ENCODE data around the gene USP8. TPM values are rescaled to one million over a fixed set of nuclear protein-coding genes. Genes with fewer than 3 reads are reported as not detected.
"Not testable (repeated sequence)": the region's sequence is repeated elsewhere in the genome, so short reads cannot be mapped to it uniquely, and the experiment has no call there.

Gene USP8
- total RNA-seq, 1 experiment from 2014 or later = 48.5 TPM

GRCh38 chr15:50380089-50380488 lies 44.1 kb upstream of the USP8 start:
- no peak overlapping the region for H3K4me3 ChIP-seq (ENCODE audit: low read depth, low read length, poor library complexity, severe bottlenecking)
- ChIA-PET POLR2A (ENCODE audit: low non-redundant PET) (no interaction called here), CTCF (interaction anchor here (0.6 kb wide), 1 partner anchor 45 kb away, joined by 3 read pairs; no protein-coding TSS in a partner anchor)
- H3K9me3 ChIP-seq (ENCODE audit: low read depth, low read length, poor library complexity, severe bottlenecking) = no peaks in the 10 kb centered on the region
- DNase-seq (ENCODE audit: low spot score) = no peak
- H3K36me3 ChIP-seq (ENCODE audit: insufficient read depth, low read length, poor library complexity, severe bottlenecking) = no peaks in the 10 kb centered on the region
- H3K27me3 ChIP-seq (replicated peaks; ENCODE audit: insufficient read depth, low read depth, low read length, poor library complexity) = no peaks in the 10 kb centered on the region
- TF ChIP-seq, protein P1, sequence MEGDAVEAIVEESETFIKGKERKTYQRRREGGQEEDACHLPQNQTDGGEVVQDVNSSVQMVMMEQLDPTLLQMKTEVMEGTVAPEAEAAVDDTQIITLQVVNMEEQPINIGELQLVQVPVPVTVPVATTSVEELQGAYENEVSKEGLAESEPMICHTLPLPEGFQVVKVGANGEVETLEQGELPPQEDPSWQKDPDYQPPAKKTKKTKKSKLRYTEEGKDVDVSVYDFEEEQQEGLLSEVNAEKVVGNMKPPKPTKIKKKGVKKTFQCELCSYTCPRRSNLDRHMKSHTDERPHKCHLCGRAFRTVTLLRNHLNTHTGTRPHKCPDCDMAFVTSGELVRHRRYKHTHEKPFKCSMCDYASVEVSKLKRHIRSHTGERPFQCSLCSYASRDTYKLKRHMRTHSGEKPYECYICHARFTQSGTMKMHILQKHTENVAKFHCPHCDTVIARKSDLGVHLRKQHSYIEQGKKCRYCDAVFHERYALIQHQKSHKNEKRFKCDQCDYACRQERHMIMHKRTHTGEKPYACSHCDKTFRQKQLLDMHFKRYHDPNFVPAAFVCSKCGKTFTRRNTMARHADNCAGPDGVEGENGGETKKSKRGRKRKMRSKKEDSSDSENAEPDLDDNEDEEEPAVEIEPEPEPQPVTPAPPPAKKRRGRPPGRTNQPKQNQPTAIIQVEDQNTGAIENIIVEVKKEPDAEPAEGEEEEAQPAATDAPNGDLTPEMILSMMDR (conservative IDR thresholded peaks at IDR 0.05; ENCODE audit: low read depth, low read length) = no peak
- no peak for TF ChIP-seq EZH2 (IDR thresholded peaks at IDR 0.05; ENCODE audit: borderline replicate concordance, low read depth, low read length, poor library complexity, severe bottlenecking)
- intact Hi-C loops (cut with micrococcal nuclease; ENCODE audit: unreplicated experiment) = no loop called here
- no peaks in the 10 kb centered on the region for H3K4me1 ChIP-seq (ENCODE audit: insufficient read depth, low read length, poor library complexity, severe bottlenecking)
- H3K27ac ChIP-seq (ENCODE audit: low read depth, low read length, poor library complexity, severe bottlenecking) = no peak overlapping the region
- no TSS peak for BruUV-seq (replicated peaks)

- Histone ChIP-seq H3K4me3 (ENCODE audit: low read depth, low read length, poor library complexity, severe bottlenecking) (no peak overlapping the region), H3K36me3 (ENCODE audit: insufficient read depth, low read length, poor library complexity, severe bottlenecking) (no peaks in the 10 kb centered on the region), H3K27me3 (replicated peaks; ENCODE audit: insufficient read depth, low read depth, low read length, poor library complexity) (no peaks in the 10 kb centered on the region), H3K27ac (ENCODE audit: low read depth, low read length, poor library complexity, severe bottlenecking) (no peak overlapping the region), H3K9me3 (ENCODE audit: low read depth, low read length, poor library complexity, severe bottlenecking) (no peaks in the 10 kb centered on the region), H3K4me1 (ENCODE audit: insufficient read depth, low read length, poor library complexity, severe bottlenecking) (no peaks in the 10 kb centered on the region)
- intact Hi-C loops (cut with micrococcal nuclease; ENCODE audit: unreplicated experiment) = no loop called here
- POLR2A ChIA-PET (ENCODE audit: low non-redundant PET) = interaction anchor here (0.6 kb wide), 1 partner anchor 125 kb away, joined by 3 read pairs; no protein-coding TSS in a partner anchor
- TF ChIP-seq, protein P1 (conservative IDR thresholded peaks at IDR 0.05; ENCODE audit: low read depth, low read length) = no peak
- BruUV-seq (replicated peaks) = no TSS peak
- DNase-seq (ENCODE audit: low spot score) = no peak
- CTCF ChIA-PET = no interaction called here
These were observed 42.8 kb upstream of the USP8 start for GRCh38 chr15:50381438-50381837.

DNA sequence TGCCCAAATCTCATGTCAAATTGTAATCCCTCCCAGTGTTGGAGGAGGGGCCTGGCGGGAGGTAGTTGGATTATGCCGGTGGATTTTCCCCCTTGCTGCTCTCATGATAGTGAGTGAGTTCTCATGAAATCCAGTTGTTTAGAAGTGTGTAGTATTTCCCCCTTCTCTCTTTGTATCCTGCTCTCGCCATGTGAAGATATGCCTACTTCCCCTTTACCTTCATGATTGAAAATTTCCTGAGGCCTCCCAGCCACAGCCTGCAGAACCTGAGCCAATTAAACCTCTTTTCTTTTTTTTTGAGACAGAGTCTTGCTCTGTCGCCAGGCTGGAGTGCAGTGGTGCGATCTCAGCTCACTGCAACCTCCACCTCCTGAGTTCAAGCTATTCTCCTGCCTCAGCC lies 41.8 kb upstream of the USP8 start:
- POLR2A ChIA-PET (ENCODE audit: low non-redundant PET); H3K27me3 ChIP-seq (replicated peaks; ENCODE audit: insufficient read depth, low read depth, low read length, poor library complexity); intact Hi-C loops (cut with micrococcal nuclease; ENCODE audit: unreplicated experiment); H3K27ac ChIP-seq (ENCODE audit: low read depth, low read length, poor library complexity, severe bottlenecking); H3K36me3 ChIP-seq (ENCODE audit: insufficient read depth, low read length, poor library complexity, severe bottlenecking); H3K4me3 ChIP-seq (ENCODE audit: low read depth, low read length, poor library complexity, severe bottlenecking); CTCF ChIA-PET; BruUV-seq (replicated peaks); H3K9me3 ChIP-seq (ENCODE audit: low read depth, low read length, poor library complexity, severe bottlenecking); H3K4me1 ChIP-seq (ENCODE audit: insufficient read depth, low read length, poor library complexity, severe bottlenecking); DNase-seq (ENCODE audit: low spot score): not testable (repeated sequence)

DNA sequence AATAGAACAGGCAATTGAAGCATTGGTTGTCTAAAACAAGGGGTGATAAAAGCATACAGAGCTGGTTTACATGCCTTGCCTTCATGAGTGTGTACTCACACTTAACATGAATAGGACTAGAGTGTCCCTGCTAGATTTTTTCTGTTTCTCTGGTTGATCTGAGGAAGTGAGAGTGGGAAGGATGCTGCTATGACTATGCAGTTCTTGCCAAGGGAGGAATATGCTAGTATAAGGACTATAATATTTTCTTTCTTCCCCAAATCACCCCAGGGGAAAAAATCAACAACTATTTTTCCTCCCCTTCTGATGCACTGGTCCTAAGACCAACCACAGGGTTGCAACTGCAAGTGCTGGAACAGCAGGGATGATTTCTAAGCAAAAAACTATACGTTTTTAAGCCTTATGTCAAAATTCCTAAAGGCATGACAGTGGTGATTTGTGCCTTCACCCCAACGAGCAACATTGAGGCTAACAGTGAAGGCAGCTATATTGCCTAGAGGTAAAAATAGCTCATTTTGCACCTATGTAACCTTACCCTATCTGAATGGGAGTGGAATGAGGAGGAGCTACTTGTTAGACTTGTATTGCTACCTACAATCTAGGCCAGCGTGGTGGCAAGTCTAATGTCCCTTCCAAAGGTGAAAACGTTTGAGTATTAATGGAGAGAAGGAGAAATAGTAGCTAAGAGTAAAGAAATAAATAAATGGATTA lies 33.5 kb upstream of the USP8 start:
- CTCF ChIA-PET = interaction anchor here (0.6 kb wide), 1 partner anchor 55 kb away, joined by 3 read pairs; no protein-coding TSS in a partner anchor
- intact Hi-C loops (cut with micrococcal nuclease; ENCODE audit: unreplicated experiment) = no loop called here
- POLR2A ChIA-PET (ENCODE audit: low non-redundant PET) = no interaction called here
- Histone ChIP-seq H3K4me1 (ENCODE audit: insufficient read depth, low read length, poor library complexity, severe bottlenecking) (no peaks in the 10 kb centered on the region), H3K27me3 (replicated peaks; ENCODE audit: insufficient read depth, low read depth, low read length, poor library complexity) (no peaks in the 10 kb centered on the region), H3K27ac (ENCODE audit: low read depth, low read length, poor library complexity, severe bottlenecking) (no peak overlapping the region), H3K9me3 (ENCODE audit: low read depth, low read length, poor library complexity, severe bottlenecking) (no peaks in the 10 kb centered on the region), H3K4me3 (ENCODE audit: low read depth, low read length, poor library complexity, severe bottlenecking) (no peak overlapping the region), H3K36me3 (ENCODE audit: insufficient read depth, low read length, poor library complexity, severe bottlenecking) (no peaks in the 10 kb centered on the region)
- no peak for DNase-seq (ENCODE audit: low spot score)
- BruUV-seq (replicated peaks) = no TSS peak
- TF ChIP-seq EZH2 (IDR thresholded peaks at IDR 0.05; ENCODE audit: borderline replicate concordance, low read depth, low read length, poor library complexity, severe bottlenecking) = no peak
- TF ChIP-seq, protein P1 (conservative IDR thresholded peaks at IDR 0.05; ENCODE audit: low read depth, low read length) = no peak

DNA sequence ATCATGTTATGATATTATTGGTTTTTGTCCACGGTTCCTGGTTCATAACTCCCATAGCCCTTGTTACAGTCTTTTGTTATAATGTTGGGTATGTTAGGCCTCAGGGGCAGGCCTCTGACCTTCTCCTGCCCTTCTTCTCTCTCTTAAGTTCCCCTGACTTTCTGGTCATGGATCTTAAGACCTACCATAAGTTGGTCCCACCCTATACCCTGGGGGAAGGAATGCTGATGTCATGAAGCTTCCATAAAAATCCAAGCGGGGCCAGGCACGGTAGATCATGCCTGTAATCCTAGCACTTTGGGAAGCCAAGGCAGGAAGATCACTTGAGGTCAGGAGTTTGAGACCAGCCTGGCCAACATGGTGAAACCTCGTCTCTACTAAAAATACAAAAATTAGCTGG lies 32.6 kb upstream of the USP8 start:
- H3K4me1 ChIP-seq (ENCODE audit: insufficient read depth, low read length, poor library complexity, severe bottlenecking); DNase-seq (ENCODE audit: low spot score); H3K27me3 ChIP-seq (replicated peaks; ENCODE audit: insufficient read depth, low read depth, low read length, poor library complexity); H3K36me3 ChIP-seq (ENCODE audit: insufficient read depth, low read length, poor library complexity, severe bottlenecking); POLR2A ChIA-PET (ENCODE audit: low non-redundant PET); BruUV-seq (replicated peaks); intact Hi-C loops (cut with micrococcal nuclease; ENCODE audit: unreplicated experiment); H3K27ac ChIP-seq (ENCODE audit: low read depth, low read length, poor library complexity, severe bottlenecking); H3K4me3 ChIP-seq (ENCODE audit: low read depth, low read length, poor library complexity, severe bottlenecking); CTCF ChIA-PET; H3K9me3 ChIP-seq (ENCODE audit: low read depth, low read length, poor library complexity, severe bottlenecking): not testable (repeated sequence)

Measured in A673 (cell line).